IPS DF 4.7 (cell line): ENCODE data around the gene PTPA.

ENCODE experiments used
- DNase-seq: peaks from one replicate; pipeline ENCODE4 v3.0.0-alpha.2; 2013; ENCODE audit warnings: low spot score; ENCODE audit errors: extremely low read depth

PTPA gene

GRCh38 chr9:129081388-129081904, 29.8 kb upstream of the PTPA start:
- DNase-seq, result no peak

- no peak for DNase-seq
Observed at GRCh38 chr9:129084087-129084486, 27.1 kb upstream of the PTPA start.

GRCh38 chr9:129089246-129089645, 22.0 kb upstream of the PTPA start:
- DNase-seq, result no peak

GRCh38 chr9:129093602-129094386, 17.4 kb upstream of the PTPA start:
- DNase-seq, result no peak

- DNase-seq, result no peak
Observed at GRCh38 chr9:129094387-129095169, 16.6 kb upstream of the PTPA start.

- DNase-seq, result no peak
Observed at GRCh38 chr9:129095170-129095667, 16.0 kb upstream of the PTPA start.

GRCh38 chr9:129095908-129096307, 15.3 kb upstream of the PTPA start:
- no peak for DNase-seq

- no peak for DNase-seq
Observed at GRCh38 chr9:129097671-129098306, 13.4 kb upstream of the PTPA start.

GRCh38 chr9:129098328-129098727, 12.9 kb upstream of the PTPA start:
- no peak for DNase-seq

GRCh38 chr9:129100383-129101169, 10.6 kb upstream of the PTPA start:
- DNase-seq, result no peak

- DNase-seq, result no peak
Observed at GRCh38 chr9:129101279-129101678, 9.9 kb upstream of the PTPA start.

GRCh38 chr9:129102095-129102525, 9.1 kb upstream of the PTPA start:
- DNase-seq, result no peak

- no peak for DNase-seq
Observed at GRCh38 chr9:129102791-129103594, 8.2 kb upstream of the PTPA start.

GRCh38 chr9:129103595-129103965, 7.6 kb upstream of the PTPA start:
- no peak for DNase-seq

- no peak for DNase-seq
Observed at GRCh38 chr9:129104051-129104450, 7.2 kb upstream of the PTPA start.

- no peak for DNase-seq
Observed at GRCh38 chr9:129105857-129106694, 5.1 kb upstream of the PTPA start.

GRCh38 chr9:129107651-129108050, 3.6 kb upstream of the PTPA start:
- no peak for DNase-seq

GRCh38 chr9:129108083-129108804, 3.0 kb upstream of the PTPA start:
- no peak for DNase-seq
